Testis (tissue), 2 donors: ENCODE results near the gene SLC24A1.

Source experiments
- POLR2A ChIP-seq: fragments of 450-650 bp; IDR thresholded peaks from one replicate; pipeline ENCODE4 v1.6.1; 2017; ENCODE audit warnings: antibody characterized with exemption, mild to moderate bottlenecking, moderate library complexity
- TF ChIP-seq, protein P1 (sequence below), 3 experiments: fragments of 450-650 bp in 2 of 3; fragments of 200-600 bp in 1 of 3; sonication (generic) in 1 of 3; IDR thresholded peaks; one replicate each; pipeline ENCODE4 v1.5.1; 2016 to 2019; ENCODE audit warnings: antibody characterized with exemption in 3 of 3, mild to moderate bottlenecking in 2 of 3, moderate library complexity in 1 of 3

DNA sequence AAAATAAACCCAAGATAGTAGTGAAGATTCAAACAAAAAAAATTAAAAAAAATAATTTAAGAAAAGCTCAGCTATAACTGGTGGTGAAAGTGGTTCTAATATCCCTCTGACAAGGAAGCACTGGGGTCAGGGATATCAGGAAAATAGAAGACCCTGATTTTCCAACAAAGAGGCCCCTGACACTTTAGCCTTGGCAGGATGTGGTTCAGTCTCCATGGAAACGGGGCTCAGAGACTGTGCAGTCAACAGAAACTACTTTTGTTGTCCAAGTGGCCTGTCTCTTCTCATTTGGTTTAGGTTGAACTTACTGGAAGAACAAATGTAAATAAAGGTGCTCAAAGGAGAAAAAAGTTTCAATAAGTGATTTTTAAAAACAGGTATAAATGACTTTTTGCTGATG, 38.0 kb upstream of the SLC24A1 start:
- no peak for TF ChIP-seq POLR2A
- TF ChIP-seq, protein P1, sequence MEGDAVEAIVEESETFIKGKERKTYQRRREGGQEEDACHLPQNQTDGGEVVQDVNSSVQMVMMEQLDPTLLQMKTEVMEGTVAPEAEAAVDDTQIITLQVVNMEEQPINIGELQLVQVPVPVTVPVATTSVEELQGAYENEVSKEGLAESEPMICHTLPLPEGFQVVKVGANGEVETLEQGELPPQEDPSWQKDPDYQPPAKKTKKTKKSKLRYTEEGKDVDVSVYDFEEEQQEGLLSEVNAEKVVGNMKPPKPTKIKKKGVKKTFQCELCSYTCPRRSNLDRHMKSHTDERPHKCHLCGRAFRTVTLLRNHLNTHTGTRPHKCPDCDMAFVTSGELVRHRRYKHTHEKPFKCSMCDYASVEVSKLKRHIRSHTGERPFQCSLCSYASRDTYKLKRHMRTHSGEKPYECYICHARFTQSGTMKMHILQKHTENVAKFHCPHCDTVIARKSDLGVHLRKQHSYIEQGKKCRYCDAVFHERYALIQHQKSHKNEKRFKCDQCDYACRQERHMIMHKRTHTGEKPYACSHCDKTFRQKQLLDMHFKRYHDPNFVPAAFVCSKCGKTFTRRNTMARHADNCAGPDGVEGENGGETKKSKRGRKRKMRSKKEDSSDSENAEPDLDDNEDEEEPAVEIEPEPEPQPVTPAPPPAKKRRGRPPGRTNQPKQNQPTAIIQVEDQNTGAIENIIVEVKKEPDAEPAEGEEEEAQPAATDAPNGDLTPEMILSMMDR (IDR thresholded peaks at IDR 0.05): no peak
